ENCODE measurements around the gene KNDC1.

GRCh38 chr10:133117036-133117687, 42.9 kb upstream of the KNDC1 start:
- TF ChIP-seq CTCF (IDR thresholded peaks at IDR 0.05; ENCODE audit: low read depth, low read length): no peak
- TF ChIP-seq EZH2phosphoT487 (IDR thresholded peaks at IDR 0.05; ENCODE audit: low read depth): no peak
